ENCODE measurements around the gene WNT9B.
A peak's percentile ranks its signal among the peaks of the same experiment; 100 is the strongest.
"Not testable (repeated sequence)": the region's sequence is repeated elsewhere in the genome, so short reads cannot be mapped to it uniquely, and the experiment has no call there.

WNT9B gene

DNA sequence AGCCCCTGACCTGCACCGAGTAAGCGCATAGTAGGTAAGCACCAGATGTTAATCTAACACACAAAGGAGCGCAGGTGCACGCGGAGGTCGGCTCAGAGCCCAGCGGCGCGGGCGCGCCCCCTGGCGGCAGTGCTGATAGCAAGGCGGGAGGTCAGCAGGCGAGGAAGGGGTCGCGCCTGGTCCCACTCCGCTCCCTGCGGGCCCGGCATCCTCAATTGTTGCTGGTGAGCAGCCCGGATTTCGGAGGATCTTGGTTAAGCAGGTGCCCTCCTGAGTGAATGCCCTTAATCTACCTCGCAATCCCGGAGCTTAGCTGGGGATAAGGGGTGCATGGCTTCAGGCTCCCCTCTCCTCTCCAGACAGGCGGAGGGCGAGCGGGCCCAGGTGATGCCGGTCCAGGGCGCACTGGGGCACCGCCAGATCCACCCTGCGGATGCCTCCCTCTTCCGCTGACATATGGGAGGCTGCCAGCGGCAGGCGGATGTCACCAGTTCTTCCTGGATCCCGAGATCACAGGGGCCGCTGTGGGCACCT lies 28.9 kb upstream of the WNT9B start:
- peak; percentile 45 to 57 for DNase-seq

DNA sequence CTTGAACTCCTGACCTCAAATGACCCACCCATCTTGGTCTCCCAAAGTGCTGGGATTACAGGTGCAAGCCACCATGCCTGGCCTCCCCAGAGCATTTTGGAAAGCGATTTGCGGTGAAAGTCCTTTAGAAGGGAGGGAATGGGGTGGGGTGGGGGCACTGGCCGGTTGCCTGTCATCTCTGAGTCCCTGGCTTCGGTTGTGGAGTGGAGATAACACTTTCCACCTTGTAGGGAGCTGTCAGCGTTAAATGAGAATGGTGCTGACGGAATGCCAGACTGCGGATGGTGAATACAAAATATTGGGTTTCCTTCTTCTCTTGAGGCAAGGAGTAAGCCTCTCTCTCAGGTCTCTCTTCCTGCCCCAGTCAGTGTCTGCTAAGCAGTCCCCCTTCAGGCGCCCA lies 27.7 kb upstream of the WNT9B start:
- no peak for DNase-seq

DNA sequence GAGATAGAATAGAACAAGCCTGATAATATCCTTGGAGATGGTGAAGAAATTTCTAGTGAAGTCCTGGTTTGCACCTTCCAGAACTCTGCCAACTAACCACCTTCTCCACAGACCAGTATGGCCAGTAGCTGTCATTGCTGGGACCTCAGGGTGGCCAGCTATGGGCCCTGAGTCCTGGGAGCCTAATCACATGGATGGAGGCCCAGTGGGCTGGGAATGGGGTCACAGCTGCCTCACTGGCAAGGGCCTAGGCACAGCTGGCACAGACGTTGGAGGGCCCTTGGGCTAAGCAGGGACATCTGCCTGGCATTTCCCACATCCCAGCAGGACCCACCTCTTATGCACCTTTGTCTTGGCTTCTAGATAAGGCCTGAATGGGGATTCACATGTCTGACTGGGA lies 25.3 kb upstream of the WNT9B start:
- DNase-seq: no peak

DNA sequence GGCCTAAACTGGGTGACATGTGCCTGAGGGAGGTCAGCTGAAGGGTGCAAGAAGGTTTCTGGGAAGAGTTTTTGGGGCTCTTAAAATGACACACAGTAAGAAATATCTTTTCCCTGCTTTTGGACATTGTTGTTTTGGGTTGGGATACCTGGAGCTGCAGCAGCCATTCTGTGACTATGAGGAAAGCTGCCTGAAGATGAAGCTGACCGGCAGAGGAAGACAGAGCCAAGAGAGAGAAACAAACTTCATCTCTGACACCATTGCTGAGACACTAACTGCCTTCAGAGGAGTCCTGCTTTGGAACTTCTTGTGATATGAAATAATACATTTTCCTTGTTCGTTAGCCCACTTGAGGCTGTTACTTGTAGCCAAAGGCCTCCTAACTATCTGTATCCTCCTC lies 24.1 kb upstream of the WNT9B start:
- no peak for DNase-seq

DNA sequence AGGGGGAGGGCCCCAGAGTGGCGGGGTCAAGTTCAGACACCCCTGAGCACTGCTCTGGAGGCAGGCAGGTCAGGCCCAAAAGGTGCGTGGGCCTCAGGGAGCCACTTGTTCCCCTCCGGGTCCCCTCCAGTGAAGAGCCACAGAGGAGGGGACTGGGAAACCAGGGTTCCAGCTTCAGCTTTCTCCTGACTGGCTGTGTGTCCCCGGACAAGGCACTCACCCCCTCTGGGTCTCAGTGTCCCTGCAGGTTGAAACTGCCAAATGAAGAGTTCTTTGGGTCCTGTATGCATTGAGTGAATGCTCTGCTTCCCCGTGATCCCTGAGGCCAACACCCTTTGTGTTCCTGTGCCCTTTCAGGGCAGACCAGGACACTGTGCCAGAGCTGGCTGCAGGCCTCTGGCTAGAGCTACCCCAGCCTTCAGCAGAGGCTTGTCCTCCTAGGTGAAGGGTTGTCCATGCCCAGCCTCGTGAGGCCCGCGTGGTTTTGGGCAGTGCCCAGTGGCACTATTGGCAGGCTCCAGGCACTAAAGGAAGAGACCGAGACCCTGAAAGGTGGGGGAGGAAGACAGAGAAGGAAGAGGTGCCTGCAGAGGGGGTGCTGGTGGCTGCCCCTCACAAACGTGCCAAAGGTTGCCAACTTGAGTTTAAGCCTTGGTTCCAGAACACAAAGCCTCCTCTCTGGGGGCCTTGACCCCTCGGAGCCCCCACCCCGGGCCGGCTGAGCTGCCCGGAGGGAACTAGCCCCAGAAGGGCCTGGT lies 19.6 kb upstream of the WNT9B start:
- DNase-seq: no peak

DNA sequence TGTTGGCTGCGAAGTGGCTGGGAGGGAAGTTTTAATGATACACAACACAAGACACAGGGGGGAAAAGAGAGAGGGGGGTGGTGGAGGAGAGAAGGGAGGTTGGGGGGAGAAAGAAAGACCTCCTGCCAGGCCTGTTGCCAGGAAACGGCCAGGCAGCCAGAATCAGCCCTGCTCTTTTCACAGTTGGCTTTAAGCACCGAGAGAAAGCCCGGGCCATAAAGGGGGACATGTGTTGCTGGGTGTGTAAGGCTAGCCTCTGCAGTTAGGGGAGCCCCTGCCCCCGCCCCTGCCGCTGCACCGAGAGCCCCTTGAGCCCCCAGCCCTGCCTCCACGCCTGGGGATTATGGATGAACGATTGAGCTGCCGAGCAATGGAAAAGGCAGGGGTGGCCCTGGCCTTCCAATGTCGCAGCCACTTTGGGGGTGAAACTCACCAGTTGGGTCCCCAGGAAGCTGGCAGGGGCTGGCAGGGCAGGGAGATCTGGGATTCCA lies 19.0 kb upstream of the WNT9B start:
- DNase-seq: no peak

DNA sequence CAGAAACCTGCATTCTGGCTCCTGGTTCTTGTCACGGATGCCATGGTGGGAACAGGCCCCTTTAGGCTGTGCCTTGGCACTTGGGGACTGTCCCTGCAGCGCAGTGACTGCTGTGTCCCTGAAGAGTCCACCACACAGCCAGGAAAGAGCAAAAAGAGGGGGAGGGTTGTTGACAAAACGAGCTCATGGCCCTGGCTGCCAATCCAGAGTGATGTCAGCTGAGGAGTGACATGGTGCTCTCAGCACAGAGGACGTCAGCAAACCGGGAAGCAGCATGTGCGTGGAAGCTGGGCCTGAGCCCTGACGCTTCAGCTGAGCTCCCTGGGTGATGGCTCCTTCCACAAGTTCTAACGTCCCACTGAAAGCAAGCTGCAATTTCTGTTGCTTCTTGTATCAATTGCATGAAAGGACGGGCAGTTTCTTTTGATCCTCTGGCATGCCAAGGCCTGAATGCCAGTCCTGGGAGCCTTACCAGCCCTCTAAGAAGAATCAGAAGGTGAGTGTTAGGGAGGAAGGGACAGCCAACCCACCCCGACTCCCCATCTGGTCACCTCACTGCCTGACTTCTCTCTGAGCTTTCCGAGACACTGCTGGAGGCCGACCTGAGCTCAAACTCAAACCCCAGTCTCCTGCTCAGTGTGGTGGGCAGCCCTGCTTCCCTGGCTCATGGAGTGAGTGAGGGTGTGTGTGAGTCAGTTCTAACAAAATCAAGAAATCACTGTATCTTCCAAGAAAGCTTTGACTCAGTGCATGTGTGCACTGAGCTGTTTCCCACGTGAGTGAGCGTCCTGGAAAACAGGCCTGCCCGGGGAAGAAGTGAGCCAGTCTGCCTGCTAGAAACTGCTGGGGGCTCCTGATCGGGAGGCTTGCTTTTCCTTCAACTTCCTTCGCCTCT lies 18.2 kb upstream of the WNT9B start:
- no peak for DNase-seq

DNA sequence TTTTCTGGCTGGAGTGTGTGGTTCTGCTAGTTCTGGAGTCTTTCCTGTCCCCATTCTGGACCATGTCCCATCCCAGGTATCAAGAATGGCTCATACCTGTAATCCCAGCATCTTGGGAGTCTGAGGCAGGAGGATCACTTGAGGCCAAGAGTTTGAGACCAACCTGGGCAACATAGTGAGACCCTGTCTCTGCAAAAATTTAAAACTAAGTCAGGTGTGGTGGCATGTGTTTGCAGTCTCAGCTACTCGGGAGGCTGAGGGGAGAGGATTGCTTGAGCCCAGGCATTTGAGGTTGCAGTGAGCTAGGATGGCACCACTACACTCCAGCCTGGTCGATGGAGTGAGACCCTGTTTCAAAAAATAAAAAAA lies 17.6 kb upstream of the WNT9B start:
- no peak for DNase-seq

DNA sequence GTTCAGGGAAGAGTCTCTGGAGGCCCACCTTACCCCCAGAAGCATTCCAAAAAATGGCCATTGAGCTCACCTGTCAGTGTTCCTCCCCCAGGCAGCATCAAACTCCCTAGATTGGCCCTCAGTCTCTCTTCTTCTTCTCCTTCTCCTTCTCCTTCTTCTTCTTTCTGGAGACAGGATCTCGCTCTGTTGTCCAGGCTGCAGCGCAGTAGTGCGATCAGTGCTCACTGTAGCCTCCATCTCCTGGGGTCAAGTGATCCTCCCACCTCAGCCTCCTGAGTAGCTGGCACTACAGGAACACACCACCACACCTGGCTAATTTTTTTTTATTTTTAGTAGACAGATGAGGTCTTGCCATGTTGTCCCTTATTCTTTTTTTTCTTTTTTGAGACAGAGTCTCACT lies 16.5 kb upstream of the WNT9B start:
- DNase-seq: no peak

DNA sequence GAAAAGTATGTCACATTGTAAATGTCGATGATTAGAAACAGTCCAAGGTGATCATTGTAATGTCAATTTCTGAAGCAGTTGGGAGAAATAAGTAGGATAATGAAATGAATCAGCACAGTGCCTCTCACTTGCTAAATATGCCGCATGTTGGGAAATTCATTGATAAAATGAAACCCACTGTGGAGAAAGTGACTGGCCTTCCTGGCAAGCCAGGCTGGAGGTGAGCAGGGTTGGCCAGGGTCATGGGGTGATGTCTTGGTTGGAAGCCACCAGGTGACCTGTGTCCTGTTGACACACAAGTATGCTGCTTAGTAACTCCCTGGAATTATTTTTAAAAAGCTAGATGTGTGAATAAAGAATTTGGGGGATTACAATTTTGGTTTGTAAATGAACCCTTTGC lies 14.9 kb upstream of the WNT9B start:
- DNase-seq: no peak

DNA sequence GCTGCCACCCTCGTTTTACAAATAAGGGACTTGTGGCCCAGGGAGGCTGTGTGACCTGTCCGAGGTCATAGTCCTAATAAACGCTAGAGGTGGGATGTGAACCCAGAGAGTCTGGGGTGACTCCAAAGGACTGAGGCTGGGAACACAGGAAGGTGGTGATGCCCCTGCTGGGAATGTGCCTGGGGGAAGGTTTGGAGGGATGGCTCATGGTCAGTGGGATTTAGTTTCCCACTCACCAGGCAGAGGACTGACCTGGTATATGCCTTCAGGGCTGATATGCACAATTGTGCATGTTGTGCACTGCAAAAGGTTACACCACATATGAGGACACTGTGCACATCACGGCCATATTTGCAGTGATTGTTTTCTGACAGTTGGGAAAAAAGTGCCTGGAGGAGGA lies 13.9 kb upstream of the WNT9B start:
- no peak for DNase-seq

DNA sequence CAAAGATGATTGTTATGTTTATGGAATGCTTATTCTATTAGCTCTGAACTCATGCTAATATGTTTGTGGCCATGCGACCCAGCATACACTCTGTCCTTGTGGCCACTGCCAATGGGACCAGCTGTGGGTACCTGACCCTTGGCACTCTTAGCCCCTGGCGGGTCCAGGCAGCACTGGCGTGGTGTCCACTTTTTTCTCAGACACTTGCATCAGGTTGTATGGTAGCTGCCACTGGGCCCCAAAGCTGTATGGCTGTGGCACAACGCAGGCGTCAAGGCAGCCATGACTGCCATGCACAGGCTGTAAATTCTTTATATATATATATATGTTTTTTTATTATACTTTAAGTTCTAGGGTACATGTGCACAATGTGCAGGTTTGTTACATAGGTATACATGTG lies 12.2 kb upstream of the WNT9B start:
- no peak for DNase-seq

DNA sequence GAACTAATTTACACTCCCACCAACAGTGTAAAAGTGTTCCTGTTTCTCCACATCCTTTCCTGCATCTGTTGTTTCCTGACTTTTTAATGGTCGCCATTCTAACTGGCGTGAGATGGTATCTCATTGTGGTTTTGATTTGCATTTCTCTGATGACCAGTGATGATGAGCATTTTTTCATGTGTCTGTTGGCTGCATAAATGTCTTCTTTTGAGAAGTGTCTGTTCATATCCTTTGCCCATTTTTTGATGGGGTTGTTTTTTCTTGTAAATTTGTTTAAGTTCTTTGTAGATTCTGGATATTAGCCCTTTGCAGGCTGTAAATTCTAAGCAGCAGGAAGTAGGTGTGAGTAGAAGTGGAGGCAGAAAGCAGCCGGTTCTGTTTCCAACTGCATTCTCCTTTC lies 10.8 kb upstream of the WNT9B start:
- DNase-seq: not testable (repeated sequence)

DNA sequence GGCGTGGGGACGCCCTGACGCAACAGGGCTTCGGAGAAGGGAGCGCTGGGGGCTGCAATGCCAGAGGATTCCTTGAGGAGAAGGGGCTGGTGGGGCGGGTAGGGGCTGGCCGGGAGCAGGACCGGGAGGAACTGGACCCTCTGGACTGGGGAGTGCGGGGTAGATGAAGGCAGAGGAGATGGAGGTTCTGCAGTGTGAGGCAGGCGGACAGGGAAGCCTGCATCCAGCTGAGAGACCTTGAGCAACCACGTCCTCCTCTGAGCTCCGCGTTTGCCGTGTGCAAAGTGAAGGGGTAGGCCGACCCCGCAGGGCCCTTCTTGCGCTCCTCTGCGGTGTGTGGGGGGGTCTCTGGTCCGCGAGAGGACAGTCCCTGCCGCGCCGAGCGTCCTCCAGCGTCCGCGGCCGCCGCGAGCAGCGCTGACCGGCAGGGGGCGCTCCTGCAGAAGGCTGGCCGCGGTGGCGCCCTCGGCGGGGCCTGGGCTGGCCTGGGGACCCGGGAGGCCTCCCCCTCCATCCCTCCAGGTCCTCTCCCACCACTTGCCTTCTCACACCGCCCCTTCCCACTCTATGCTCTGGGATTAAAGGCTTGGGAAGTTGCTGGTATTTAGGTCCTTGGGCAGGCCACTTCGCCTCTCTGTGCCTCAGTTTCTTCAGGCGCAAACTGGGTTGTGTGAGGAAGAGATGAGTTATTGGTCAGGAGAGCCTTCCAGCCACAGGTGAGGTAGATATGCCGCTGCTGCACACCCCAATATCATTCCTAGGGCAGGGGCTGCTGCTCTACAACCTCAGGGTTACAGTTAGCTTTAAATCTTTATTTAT lies 9.6 kb upstream of the WNT9B start:
- DNase-seq: peak in 1 of 2 experiments; percentile 29

DNA sequence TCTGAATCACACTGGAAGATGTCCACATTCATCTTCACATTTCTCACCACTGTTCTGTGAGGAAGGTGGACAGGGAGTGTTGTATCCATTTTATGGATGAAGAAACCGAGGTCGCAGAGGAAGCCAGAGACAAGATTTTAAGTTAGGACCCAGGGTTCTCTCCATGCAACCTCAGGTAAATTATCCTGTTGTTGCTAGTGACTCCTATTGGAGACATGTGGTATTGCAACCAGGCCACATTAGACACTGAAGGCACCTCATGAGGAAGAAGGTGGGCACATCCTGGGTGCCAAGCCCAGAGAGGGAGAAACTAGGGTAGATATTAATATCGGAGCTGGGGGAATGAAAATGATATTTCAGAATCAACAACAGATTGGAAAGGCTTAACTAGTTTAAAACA lies 8.5 kb upstream of the WNT9B start:
- DNase-seq: no peak

DNA sequence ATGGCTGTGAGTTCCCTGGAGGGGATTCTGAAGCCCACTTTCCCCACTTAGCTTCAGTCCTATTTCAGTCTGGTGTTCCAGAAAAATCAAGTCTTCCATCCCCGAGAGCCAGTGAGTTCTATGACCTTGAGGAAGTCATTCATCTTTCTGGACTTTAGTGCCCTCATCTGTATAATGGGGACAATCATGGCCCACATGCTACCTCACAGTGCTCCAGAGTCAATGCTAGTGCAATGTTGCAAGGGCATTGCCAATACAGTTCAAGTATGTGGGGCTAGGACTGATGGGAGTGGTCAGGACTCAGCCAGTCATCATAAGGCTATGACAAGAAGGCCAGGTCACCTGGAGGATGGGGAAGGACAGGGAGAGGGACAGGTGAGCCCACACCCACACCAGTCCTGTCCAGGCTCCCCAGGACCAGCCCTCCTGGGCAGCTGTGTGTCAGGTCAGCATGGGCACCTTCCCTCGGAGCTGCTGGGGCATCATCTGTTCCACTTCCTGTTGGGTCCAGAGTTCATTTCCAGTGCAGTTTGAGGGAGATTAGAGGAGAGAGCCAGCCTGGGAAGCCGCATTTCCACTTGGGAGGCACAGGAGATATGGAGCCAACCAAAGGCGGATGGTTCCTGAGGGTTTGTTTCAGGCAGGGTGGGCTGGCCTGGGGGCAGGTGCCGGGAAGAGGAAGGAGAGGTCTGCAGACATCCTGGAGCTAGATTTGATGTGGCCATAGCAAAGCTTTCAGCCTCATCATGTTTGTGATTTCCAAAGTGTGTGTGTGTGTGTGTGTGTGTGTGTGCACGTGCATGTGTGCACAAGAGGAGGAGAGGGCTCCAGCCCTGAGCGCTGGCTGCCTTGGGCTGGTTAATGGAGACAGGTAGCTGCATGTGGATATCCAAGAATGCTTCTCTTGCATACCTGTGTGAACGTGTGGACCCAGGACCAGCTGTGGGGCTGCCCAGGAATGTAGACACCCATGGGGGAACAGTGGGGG lies 3.9 kb upstream of the WNT9B start:
- DNase-seq: no peak

DNA sequence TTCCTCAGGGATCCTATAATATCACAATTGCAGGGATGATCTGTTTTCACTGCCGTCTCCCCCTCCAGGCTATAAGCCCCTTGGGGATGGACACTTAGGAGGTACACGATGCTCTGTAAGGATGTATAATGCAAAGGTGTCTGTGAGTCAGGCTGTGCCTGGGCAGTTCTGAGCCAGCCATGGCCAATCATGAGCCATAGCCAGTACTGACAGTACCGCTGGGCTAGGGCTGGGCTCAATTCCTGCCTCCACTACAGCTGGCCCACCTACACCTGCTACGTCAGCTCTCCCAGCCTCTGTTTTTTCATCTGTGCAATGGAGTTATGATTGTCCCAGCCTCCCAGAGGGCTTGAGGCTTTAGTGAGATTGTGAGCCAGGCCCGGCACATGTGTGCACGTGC lies 2.8 kb upstream of the WNT9B start:
- no peak for DNase-seq

DNA sequence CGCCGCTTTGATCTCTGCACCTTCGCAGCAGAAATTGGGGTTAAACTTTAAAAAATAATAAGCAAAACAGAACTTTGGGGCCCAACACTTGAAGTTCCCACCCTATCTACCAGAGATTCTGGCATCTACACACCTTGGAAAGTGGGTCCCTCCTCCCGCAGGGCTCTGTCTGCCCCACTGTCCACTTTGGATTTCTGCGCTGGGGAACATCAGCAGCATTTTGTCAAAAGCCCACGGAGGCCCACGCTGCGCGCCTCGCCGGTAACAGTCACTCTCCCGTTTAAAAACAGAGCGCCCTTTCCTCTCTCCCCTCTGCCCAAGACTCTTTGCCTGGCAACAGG lies 725 bp upstream of the WNT9B start:
- DNase-seq: no peak

DNA sequence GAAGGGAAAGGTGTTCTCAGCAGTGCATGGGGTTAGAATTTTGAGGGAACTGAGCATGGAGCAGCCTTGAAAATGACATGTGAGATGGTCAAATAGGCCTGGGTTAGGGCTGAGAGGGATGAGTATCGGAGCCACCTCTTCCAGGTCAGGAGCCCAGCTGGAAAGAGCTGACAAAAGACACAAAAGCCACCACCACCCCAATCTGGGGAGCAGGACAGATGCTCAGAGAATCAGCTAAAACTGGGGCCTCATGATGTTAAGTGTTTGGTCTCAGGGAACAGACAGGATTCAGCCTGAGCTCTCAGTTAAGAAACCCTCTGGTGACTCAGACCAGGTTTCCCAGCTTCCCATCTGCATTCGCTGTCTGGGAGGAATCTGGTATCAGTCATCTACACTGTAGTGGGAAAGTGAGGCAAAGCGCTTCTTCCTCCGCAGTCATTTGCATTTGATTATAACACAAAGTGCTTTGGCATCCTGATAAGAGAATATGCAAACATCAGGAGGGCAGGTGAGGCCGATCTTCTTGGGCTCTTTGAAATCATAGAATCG lies 2.6 kb downstream of the WNT9B start:
- DNase-seq: no peak

DNA sequence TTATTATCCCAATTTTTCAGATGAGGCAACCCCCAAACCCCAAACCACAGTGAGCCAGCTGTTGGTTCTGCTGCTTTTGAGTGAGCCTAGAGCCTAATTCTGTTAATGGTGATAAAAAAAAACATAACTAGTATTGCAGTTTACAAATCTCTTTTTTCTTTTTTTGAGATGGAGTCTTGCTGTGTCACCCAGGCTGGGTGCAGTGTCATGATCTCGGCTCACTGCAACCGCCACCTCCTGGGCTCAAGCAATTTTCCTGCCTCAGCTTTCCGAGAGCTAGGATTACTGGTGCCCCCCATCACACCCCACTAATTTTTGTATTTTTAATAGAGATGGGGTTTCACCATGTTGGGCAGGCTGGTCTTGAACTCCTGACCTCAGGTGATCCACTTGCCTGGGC lies 3.1 kb downstream of the WNT9B start:
- no peak for DNase-seq

DNA sequence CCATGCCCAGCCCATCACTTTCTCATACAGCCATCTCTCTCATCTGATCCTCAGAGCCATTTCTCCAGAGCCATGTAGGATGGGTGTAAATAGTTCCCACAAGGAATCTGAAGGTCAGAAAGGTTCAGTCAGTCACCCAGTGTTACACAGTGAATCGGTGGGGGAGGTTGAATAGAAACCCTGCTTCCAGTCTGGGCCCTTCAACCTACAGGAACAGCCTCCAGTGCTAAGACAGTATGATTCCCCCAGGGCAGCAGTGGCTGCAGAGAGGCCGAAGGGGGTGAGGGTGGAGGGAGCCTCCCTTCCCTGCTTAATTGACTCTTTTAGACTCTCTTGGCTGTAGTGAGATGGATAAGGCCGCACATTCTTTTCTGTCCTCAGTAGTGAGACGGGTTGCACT lies 3.6 kb downstream of the WNT9B start:
- no peak for DNase-seq

DNA sequence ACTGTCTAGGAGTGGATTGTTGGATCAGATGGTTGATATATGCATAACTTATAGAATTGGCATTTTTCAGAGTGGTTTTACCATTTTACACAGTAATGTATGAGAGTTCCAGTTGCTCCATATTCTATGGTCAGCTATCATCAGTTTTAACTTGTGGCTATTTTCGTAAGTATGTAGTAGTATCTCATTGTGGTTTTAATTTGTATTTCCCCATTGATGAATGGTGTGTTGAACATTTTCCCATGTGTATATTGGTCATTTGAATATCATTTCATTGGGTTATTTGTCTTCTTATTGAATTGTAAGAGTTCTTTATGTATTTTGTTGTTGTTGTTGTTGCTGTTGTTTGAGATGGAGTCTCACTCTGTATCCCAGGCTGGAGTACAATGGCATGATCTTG lies 6.2 kb downstream of the WNT9B start:
- DNase-seq: no peak

Data from activated CD4-positive, alpha-beta T cell treated with anti-CD3 and anti-CD28 coated beads, Interleukin-2, amount 50 U/mL, for 48 hours (primary cell).